Neural crest cell (in vitro differentiated cells): Measurements from ENCODE around the gene KCTD7. TPM values are rescaled to one million over a fixed set of nuclear protein-coding genes. Genes with fewer than 3 reads are reported as not detected.
"Not testable (repeated sequence)": the region's sequence is repeated elsewhere in the genome, so short reads cannot be mapped to it uniquely, and the experiment has no call there.

ENCODE experiments used
- DNase-seq: peaks from one replicate; pipeline ENCODE4 v3.0.0; 2021; ENCODE audit warnings: low read depth, mixed read lengths, low spot score
- H3K27ac Mint-ChIP-seq: one replicate; pipeline ENCODE4 v1.8.0; 2021; ENCODE audit warnings: mild to moderate bottlenecking, mixed read lengths; ENCODE audit not compliant: unreplicated experiment
- H3K27me3 Mint-ChIP-seq: 2 replicates; pipeline ENCODE4 v1.8.0; 2021; ENCODE audit warnings: low read depth, mild to moderate bottlenecking, mixed read lengths
- H3K36me3 Mint-ChIP-seq: 2 replicates; pipeline ENCODE4 v1.8.0; 2021; ENCODE audit warnings: low read depth, mild to moderate bottlenecking, mixed read lengths
- H3K4me1 Mint-ChIP-seq: 2 replicates; pipeline ENCODE4 v1.8.0; 2021; ENCODE audit warnings: mixed read lengths
- H3K4me3 Mint-ChIP-seq: one replicate; pipeline ENCODE4 v1.8.0; 2021; ENCODE audit warnings: mild to moderate bottlenecking, mixed read lengths
- H3K9me3 Mint-ChIP-seq: 2 replicates; pipeline ENCODE4 v1.8.0; 2021; ENCODE audit warnings: mixed read lengths
- CTCF ChIP-seq: fragments of 200-600 bp; sonication (generic); conservative IDR thresholded peaks from 2 replicates; pipeline ENCODE4 v1.5.0; 2021; ENCODE audit warnings: antibody characterized with exemption, mild to moderate bottlenecking
- total RNA-seq: library from RNA; stranded (reverse); gene quantifications from 2 replicates; pipeline ENCODE4 v1.2.1, GENCODE V29; 2021

The KCTD7 gene
- total RNA-seq, 1 donor from 2014 or later = 20.2 TPM

GRCh38 chr7:66631471-66631870, 2.8 kb downstream of the KCTD7 start:
- TF ChIP-seq CTCF = no peak
- Mint-ChIP-seq H3K27ac (no peak overlapping the region), H3K36me3 (no peaks in the 10 kb centered on the region), H3K4me1 (peaks cover 16% of the 10 kb centered on the region), H3K27me3 (no peaks in the 10 kb centered on the region), H3K9me3 (no peaks in the 10 kb centered on the region), H3K4me3 (peak overlapping the region; percentile 5)
- DNase-seq = no peak

- Mint-ChIP-seq H3K4me3 (no peak overlapping the region), H3K36me3 (peaks cover 4% of the 10 kb centered on the region), H3K27ac (no peak overlapping the region), H3K27me3 (no peaks in the 10 kb centered on the region), H3K9me3 (no peaks in the 10 kb centered on the region), H3K4me1 (peaks cover 7% of the 10 kb centered on the region)
- no peak for DNase-seq
- TF ChIP-seq CTCF = no peak
Observed at GRCh38 chr7:66634816-66635215, 6.1 kb downstream of the KCTD7 start.

- not testable (repeated sequence) for H3K36me3 Mint-ChIP-seq, H3K27ac Mint-ChIP-seq, H3K27me3 Mint-ChIP-seq, DNase-seq, H3K9me3 Mint-ChIP-seq, H3K4me1 Mint-ChIP-seq, H3K4me3 Mint-ChIP-seq
Observed at GRCh38 chr7:66635322-66635981, 6.8 kb downstream of the KCTD7 start.

- not testable (repeated sequence) for H3K27me3 Mint-ChIP-seq, H3K4me1 Mint-ChIP-seq, H3K36me3 Mint-ChIP-seq, DNase-seq, H3K4me3 Mint-ChIP-seq, H3K27ac Mint-ChIP-seq, H3K9me3 Mint-ChIP-seq
Observed at GRCh38 chr7:66635982-66636546, 7.4 kb downstream of the KCTD7 start.

GRCh38 chr7:66638309-66639099, 9.8 kb downstream of the KCTD7 start:
- no peak for DNase-seq
- Mint-ChIP-seq H3K9me3 (no peaks in the 10 kb centered on the region), H3K27ac (no peak overlapping the region), H3K36me3 (peaks cover 4% of the 10 kb centered on the region), H3K4me3 (no peak overlapping the region), H3K27me3 (no peaks in the 10 kb centered on the region), H3K4me1 (no peaks in the 10 kb centered on the region)
- no peak for TF ChIP-seq CTCF

GRCh38 chr7:66639773-66640172, 11.1 kb downstream of the KCTD7 start:
- Mint-ChIP-seq H3K4me3 (no peak overlapping the region), H3K9me3 (no peaks in the 10 kb centered on the region), H3K4me1 (no peaks in the 10 kb centered on the region), H3K36me3 (peaks cover 4% of the 10 kb centered on the region), H3K27ac (no peak overlapping the region), H3K27me3 (no peaks in the 10 kb centered on the region)
- TF ChIP-seq CTCF = no peak
- DNase-seq = no peak
